Measurements from ENCODE around the gene ZNF385C.

Gene ZNF385C

DNA sequence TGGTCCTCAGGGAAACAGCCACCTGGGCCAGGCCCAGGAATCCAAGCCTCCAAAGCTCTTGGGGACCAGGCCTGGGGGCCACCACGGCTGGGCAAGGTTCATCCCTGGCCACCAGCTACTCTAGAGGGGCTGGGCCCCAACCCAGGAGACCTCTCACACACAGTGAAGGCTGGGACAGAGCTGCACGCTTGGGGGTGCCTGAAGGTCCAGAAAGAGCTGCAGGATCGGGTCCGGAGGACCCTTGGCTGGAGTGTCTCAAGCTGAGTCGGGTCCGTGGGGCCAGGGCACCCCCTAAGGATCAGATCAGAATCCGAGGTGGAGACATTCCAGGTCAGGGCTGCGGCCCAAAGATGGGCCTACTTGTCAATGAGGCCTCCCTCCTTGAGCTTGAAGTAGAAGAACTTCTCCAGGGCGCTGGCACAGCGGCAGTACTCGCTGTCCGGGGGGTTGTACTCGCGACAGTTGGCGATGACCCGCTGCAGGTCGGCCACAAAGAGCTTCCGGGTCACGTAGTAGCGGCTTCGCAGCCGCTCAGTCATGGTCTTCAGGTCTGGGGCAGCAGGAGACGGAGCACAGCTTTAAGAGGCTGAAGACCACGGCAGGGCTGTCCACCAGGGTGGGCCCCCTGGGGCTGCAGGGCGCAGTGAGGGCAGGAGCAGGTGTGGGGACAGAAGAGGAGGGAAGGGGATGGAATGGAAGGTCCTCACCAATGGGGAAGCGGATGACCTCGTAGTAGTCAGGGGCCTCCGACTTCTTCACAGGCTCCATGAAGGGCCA lies 15.2 kb upstream of the ZNF385C start:
- H4K20me1 ChIP-seq (ENCODE audit: insufficient read depth, low read length) = no peaks in the 10 kb centered on the region
- no peak for DNase-seq
- H3K27me3 ChIP-seq (ENCODE audit: insufficient read depth, low read length, poor library complexity) = no peaks in the 10 kb centered on the region
- H3K27ac ChIP-seq (ENCODE audit: low read length) = peak overlapping the region; percentile 94
- 0 out of 2 replicates have a peak overlapping the region, but pooled peaks have one; percentile 83 for H2AFZ ChIP-seq (ENCODE audit: low read depth, low read length)
- no peak for ATAC-seq (ENCODE audit: insufficient read depth, low read depth)
- peaks cover 49% of the 10 kb centered on the region for H3K36me3 ChIP-seq (ENCODE audit: insufficient read depth, low read length)
- H3K4me3 ChIP-seq (ENCODE audit: low read depth in 1 of 2, low read length in 2 of 2) = peak overlapping the region in 1 of 2 experiments; percentile 62; a peak in 2 of 4 replicates
- H3K4me1 ChIP-seq (ENCODE audit: insufficient read depth, low read length) = peaks cover 44% of the 10 kb centered on the region
- H3K4me2 ChIP-seq (ENCODE audit: insufficient read depth, low read length) = peak overlapping the region; percentile 89
- H3K9me3 ChIP-seq (ENCODE audit: insufficient read depth, low read length, severe bottlenecking) = no peaks in the 10 kb centered on the region
- peaks cover 6% of the 10 kb centered on the region; the same call in 1 of the 2 replicates for H3K79me2 ChIP-seq (ENCODE audit: insufficient read depth, low read length)
- TF ChIP-seq, protein P1, sequence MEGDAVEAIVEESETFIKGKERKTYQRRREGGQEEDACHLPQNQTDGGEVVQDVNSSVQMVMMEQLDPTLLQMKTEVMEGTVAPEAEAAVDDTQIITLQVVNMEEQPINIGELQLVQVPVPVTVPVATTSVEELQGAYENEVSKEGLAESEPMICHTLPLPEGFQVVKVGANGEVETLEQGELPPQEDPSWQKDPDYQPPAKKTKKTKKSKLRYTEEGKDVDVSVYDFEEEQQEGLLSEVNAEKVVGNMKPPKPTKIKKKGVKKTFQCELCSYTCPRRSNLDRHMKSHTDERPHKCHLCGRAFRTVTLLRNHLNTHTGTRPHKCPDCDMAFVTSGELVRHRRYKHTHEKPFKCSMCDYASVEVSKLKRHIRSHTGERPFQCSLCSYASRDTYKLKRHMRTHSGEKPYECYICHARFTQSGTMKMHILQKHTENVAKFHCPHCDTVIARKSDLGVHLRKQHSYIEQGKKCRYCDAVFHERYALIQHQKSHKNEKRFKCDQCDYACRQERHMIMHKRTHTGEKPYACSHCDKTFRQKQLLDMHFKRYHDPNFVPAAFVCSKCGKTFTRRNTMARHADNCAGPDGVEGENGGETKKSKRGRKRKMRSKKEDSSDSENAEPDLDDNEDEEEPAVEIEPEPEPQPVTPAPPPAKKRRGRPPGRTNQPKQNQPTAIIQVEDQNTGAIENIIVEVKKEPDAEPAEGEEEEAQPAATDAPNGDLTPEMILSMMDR (IDR thresholded peaks at IDR 0.05; ENCODE audit: borderline replicate concordance, extremely low read depth, low read length, poor library complexity, severe bottlenecking) = no peak
- TF ChIP-seq EZH2 (IDR thresholded peaks at IDR 0.05; ENCODE audit: borderline replicate concordance, low read depth, low read length, severe bottlenecking) = no peak
- H3K9ac ChIP-seq (ENCODE audit: low read depth, low read length) = peak overlapping the region; percentile 65

DNA sequence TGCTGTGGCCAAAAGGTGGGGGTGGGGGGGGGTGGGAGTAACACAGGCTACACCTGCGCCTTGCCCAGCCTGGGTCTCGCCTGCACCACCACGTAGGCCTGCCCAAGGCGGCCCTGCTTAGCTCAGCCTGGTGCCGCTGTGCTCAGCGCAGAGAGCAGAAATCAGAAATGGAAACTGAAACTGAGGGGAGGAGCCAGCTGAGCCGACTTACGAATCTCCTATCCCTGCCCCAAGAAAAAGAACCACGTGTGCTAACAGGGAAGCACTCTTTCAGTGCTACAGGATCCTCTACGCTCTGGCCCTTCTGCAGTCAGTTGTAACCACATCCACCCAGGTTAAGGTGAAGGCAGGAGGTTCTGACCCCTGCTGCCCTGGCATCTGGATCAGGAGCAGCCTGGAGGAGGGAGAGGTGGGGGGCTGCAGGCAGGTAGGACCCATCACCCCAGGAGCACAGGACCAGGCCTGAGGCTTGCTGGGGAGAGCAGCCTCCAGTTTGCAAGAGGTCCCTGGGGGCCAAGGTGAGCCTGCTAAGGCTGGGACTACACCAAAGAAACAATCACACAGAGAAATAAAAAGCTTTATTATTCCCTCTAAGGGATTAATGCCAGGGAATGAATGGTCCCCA lies 14.4 kb upstream of the ZNF385C start, which contains the start of gene DHX58:
TSS of gene DHX58 (minus strand) at position 163 of the 625 bp plus-strand sequence. CDS start 822 bp downstream, outside the sequence.
- ATAC-seq (ENCODE audit: insufficient read depth, low read depth) (peak; percentile 90), DNase-seq (peak; percentile 88)
- no peaks in the 10 kb centered on the region for H3K9me3 ChIP-seq (ENCODE audit: insufficient read depth, low read length, severe bottlenecking)
- H3K4me1 ChIP-seq (ENCODE audit: insufficient read depth, low read length) = peaks cover 49% of the 10 kb centered on the region
- peak within 1 kb of the TSS; percentile 89 for H3K4me2 ChIP-seq (ENCODE audit: insufficient read depth, low read length)
- peak within 1 kb of the TSS; percentile 94 for H3K27ac ChIP-seq (ENCODE audit: low read length)
- no peak for TF ChIP-seq EZH2 (IDR thresholded peaks at IDR 0.05; ENCODE audit: borderline replicate concordance, low read depth, low read length, severe bottlenecking)
- TF ChIP-seq, protein P1 (IDR thresholded peaks at IDR 0.05; ENCODE audit: borderline replicate concordance, extremely low read depth, low read length, poor library complexity, severe bottlenecking) = no peak
- H3K27me3 ChIP-seq (ENCODE audit: insufficient read depth, low read length, poor library complexity) = no peaks in the 10 kb centered on the region
- H3K79me2 ChIP-seq (ENCODE audit: insufficient read depth, low read length) = peaks cover 6% of the 10 kb centered on the region; the same call in 1 of the 2 replicates
- H2AFZ ChIP-seq (ENCODE audit: low read depth, low read length) = peak within 1 kb of the TSS; percentile 83
- H3K4me3 ChIP-seq (ENCODE audit: low read depth in 1 of 2, low read length in 2 of 2) = peak within 1 kb of the TSS; percentile 25 to 62; a peak in 3 of 4 replicates
- peak within 1 kb of the TSS; percentile 65 for H3K9ac ChIP-seq (ENCODE audit: low read depth, low read length)
- H3K36me3 ChIP-seq (ENCODE audit: insufficient read depth, low read length) = peaks cover 41% of the 10 kb centered on the region
- no peaks in the 10 kb centered on the region for H4K20me1 ChIP-seq (ENCODE audit: insufficient read depth, low read length)

DNA sequence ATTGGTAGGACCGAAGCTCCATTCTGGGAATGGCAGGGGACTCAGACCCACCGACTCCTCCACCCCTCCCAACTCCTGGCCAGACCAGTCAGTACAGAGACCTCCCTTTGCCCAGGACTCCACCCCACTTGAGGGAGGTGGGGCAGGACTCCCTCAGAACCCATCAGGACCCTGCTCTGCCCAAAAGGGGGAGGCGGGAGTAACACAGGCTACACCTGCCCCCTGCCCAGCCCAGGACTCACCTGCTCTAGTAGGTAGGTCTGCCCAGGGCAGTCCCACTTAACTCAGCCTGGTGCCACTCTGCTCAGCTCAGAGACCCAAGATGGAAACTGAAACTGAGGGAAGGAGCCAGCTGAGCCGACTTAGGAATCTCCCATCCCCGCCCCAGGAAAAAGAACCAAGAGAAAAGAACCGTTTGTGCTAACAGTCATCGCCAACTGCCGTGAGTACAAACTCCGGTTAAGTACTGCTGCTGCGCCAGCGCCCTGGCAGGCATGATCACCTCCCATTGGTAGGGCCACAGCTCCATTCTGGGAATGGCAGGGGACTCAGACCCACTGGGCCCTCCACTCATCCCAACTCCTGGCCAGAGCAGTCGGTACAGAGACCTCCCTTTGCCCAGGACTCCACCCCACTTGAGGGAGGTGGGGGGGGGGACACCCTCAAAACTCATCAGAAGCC lies 13.7 kb upstream of the ZNF385C start:
- H2AFZ ChIP-seq (ENCODE audit: low read depth, low read length) = peak overlapping the region; percentile 83

More for the DNA sequence above, 13.7 kb upstream of the ZNF385C start:
- peak overlapping the region; percentile 65 for H3K9ac ChIP-seq (ENCODE audit: low read depth, low read length)
- H3K27ac ChIP-seq (ENCODE audit: low read length) = peak overlapping the region; percentile 94
- peaks cover 6% of the 10 kb centered on the region; the same call in 1 of the 2 replicates for H3K79me2 ChIP-seq (ENCODE audit: insufficient read depth, low read length)
- DNase-seq = no peak
- peaks cover 34% of the 10 kb centered on the region for H3K36me3 ChIP-seq (ENCODE audit: insufficient read depth, low read length)
- H4K20me1 ChIP-seq (ENCODE audit: insufficient read depth, low read length) = no peaks in the 10 kb centered on the region
- H3K4me3 ChIP-seq (ENCODE audit: low read depth in 1 of 2, low read length in 2 of 2) = peak overlapping the region; percentile 25 to 62; a peak in 3 of 4 replicates
- H3K27me3 ChIP-seq (ENCODE audit: insufficient read depth, low read length, poor library complexity) = no peaks in the 10 kb centered on the region
- no peak for TF ChIP-seq EZH2 (IDR thresholded peaks at IDR 0.05; ENCODE audit: borderline replicate concordance, low read depth, low read length, severe bottlenecking)
- TF ChIP-seq, protein P1 (IDR thresholded peaks at IDR 0.05; ENCODE audit: borderline replicate concordance, extremely low read depth, low read length, poor library complexity, severe bottlenecking) = no peak
- peak; percentile 44 for ATAC-seq (ENCODE audit: insufficient read depth, low read depth)
- H3K4me2 ChIP-seq (ENCODE audit: insufficient read depth, low read length) = peak overlapping the region; percentile 89
- H3K9me3 ChIP-seq (ENCODE audit: insufficient read depth, low read length, severe bottlenecking) = no peaks in the 10 kb centered on the region
- H3K4me1 ChIP-seq (ENCODE audit: insufficient read depth, low read length) = peaks cover 54% of the 10 kb centered on the region
